ENCODE results near the gene PSME3IP1. TPM values are rescaled to one million over a fixed set of nuclear protein-coding genes. Genes with fewer than 3 reads are reported as not detected.
"Not testable (repeated sequence)": the region's sequence is repeated elsewhere in the genome, so short reads cannot be mapped to it uniquely, and the experiment has no call there.

PSME3IP1 gene
- total RNA-seq, 1 donor from 2014 or later: 105 TPM

DNA sequence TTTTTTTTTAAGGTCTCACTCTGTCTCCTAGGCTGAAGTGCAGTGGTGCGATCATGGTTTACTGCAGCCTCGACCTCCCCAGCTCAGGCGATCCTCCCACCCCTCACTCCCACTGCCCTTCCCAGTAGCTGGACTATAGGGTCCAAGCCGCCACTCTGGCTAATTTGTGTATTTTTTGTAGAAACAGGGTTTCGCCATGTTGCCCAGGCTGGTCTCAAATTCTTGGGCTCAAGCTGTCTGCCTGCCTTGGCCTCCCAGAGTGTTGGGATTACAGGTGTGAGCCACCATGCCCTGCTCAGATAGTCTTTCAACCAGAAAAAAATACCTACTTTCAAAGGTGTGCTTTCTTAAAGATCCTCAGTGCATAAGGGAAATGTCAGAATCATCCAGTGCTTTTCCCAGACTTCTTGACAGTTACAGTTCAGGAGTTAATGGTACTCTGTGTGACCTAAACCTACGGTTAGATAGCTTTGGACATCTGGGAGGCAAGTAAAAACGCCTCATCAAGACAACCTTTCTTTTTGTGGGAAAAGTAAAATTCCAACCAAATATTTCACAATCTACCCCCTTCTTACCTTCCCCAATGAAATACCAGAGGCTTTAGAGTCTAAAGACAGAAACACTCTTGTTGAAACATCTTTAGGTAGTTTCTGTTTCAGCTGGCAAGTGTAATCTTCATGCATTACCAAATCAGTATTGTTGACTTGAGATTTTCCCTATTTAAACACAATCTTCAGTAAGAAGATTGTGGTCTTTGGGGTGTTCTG, 7.1 kb upstream of the PSME3IP1 start:
- H3K27me3 Mint-ChIP-seq (ENCODE audit: low read depth): no peaks in the 10 kb centered on the region
- TF ChIP-seq, protein P1, sequence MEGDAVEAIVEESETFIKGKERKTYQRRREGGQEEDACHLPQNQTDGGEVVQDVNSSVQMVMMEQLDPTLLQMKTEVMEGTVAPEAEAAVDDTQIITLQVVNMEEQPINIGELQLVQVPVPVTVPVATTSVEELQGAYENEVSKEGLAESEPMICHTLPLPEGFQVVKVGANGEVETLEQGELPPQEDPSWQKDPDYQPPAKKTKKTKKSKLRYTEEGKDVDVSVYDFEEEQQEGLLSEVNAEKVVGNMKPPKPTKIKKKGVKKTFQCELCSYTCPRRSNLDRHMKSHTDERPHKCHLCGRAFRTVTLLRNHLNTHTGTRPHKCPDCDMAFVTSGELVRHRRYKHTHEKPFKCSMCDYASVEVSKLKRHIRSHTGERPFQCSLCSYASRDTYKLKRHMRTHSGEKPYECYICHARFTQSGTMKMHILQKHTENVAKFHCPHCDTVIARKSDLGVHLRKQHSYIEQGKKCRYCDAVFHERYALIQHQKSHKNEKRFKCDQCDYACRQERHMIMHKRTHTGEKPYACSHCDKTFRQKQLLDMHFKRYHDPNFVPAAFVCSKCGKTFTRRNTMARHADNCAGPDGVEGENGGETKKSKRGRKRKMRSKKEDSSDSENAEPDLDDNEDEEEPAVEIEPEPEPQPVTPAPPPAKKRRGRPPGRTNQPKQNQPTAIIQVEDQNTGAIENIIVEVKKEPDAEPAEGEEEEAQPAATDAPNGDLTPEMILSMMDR (IDR thresholded peaks at IDR 0.05; ENCODE audit: unreplicated experiment): no peak
- no peaks in the 10 kb centered on the region for H3K36me3 Mint-ChIP-seq
- no peak overlapping the region for H3K27ac Mint-ChIP-seq
- H3K4me3 Mint-ChIP-seq: no peak overlapping the region
- no peak for DNase-seq (ENCODE audit: low spot score in 2 of 2, unreplicated experiment in 2 of 2)
- no peaks in the 10 kb centered on the region for H3K9me3 Mint-ChIP-seq
- H3K4me1 Mint-ChIP-seq: peaks cover 37% of the 10 kb centered on the region

DNA sequence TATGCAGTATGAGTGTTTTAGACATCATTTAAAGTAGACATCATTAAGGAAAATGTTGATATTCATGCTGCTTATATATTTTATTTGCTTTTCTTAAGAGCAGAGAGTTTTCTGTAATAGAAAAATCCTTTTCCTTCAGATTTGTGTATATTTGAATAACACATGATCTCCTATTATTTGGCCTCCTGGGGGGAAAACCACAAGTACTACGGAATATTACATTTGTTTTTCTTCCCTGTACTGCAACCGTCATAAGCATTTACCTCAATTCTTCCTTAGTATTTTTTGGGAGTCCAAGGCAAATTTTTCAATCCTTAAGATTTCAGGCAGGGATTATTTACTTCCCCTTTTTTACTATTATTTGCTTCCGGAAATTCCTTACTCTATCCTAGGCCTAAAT, 6.3 kb upstream of the PSME3IP1 start:
- H3K4me3 Mint-ChIP-seq: no peak overlapping the region
- no peaks in the 10 kb centered on the region for H3K36me3 Mint-ChIP-seq
- no peak overlapping the region for H3K27ac Mint-ChIP-seq
- no peaks in the 10 kb centered on the region for H3K27me3 Mint-ChIP-seq (ENCODE audit: low read depth)
- TF ChIP-seq, protein P1 (IDR thresholded peaks at IDR 0.05; ENCODE audit: unreplicated experiment): no peak
- no peak for DNase-seq (ENCODE audit: low spot score in 2 of 2, unreplicated experiment in 2 of 2)
- no peaks in the 10 kb centered on the region for H3K9me3 Mint-ChIP-seq
- peaks cover 44% of the 10 kb centered on the region for H3K4me1 Mint-ChIP-seq

DNA sequence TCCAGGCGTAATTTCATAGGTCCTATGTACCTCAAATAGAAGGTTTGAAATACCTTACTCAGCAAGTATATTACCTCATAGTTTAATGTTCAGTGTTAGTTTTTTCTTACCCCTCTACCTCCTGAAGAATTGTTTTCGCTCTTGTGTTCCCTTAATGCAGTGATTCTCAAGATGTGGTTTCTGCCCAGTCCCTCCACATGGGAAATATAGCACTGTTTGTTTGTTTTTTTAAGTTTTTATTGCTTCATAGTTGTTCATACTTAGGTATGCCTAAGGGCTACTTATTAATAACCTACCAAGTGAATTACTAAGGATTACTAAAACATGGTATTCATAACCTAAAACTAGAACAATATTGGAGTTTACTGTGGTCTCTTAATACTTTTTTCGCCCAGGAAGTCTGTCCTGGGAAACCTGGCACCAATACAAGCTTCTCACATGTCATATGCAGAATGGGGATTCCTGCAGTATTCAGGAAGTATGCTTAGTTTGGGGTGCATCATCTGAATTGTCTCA, 5.3 kb upstream of the PSME3IP1 start:
- Mint-ChIP-seq H3K4me1 (peaks cover 34% of the 10 kb centered on the region), H3K4me3 (no peak overlapping the region), H3K27ac (peak overlapping the region; percentile 45), H3K9me3 (no peaks in the 10 kb centered on the region), H3K27me3 (ENCODE audit: low read depth) (no peaks in the 10 kb centered on the region), H3K36me3 (no peaks in the 10 kb centered on the region)
- TF ChIP-seq, protein P1 (IDR thresholded peaks at IDR 0.05; ENCODE audit: unreplicated experiment): no peak
- DNase-seq (ENCODE audit: low spot score in 2 of 2, unreplicated experiment in 2 of 2): no peak

DNA sequence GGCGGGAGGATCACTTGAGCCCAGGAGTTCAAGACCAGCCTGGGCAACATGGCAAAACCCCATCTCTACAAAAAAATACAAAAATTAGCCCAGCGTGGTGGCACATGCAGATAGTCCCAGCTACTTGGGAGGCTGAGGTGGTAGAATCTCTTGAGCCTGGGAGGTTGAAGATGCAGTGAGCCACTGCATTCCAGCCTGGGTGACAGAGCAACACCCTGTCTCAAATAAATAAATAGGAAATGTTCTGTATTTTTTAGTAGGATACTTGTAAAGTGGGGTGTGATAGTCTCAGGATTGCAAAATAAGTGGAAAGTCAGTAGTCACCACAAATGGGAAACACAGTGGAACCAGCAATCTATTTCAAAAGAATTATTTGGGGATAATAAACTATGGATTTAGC, 4.3 kb upstream of the PSME3IP1 start:
- no peak for DNase-seq (ENCODE audit: low spot score in 2 of 2, unreplicated experiment in 2 of 2)
- TF ChIP-seq, protein P1 (IDR thresholded peaks at IDR 0.05; ENCODE audit: unreplicated experiment): no peak
- Mint-ChIP-seq H3K4me1 (peaks cover 36% of the 10 kb centered on the region), H3K4me3 (no peak overlapping the region), H3K27ac (no peak overlapping the region), H3K27me3 (ENCODE audit: low read depth) (no peaks in the 10 kb centered on the region), H3K36me3 (no peaks in the 10 kb centered on the region), H3K9me3 (no peaks in the 10 kb centered on the region)

DNA sequence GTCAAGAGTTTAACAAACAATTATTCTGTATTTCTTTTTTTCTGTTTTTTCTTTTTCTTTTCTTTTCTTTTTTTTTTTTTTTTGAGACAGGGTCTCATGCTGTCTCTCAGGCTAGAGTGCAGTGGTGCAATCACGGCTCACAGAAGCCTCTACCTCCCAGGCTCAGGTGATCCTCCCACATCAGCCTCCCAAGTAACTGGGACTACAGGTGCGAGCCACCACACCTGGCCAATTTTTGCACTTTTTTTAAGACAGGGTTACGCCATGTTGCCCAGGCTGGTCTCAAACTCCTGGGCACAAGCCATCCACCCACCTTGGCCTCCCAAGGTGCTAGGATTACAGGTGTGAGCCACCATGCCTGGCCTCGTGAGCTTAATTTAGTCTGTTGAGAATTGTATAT, 3.7 kb upstream of the PSME3IP1 start:
- not testable (repeated sequence) for H3K9me3 Mint-ChIP-seq; H3K36me3 Mint-ChIP-seq; H3K27me3 Mint-ChIP-seq (ENCODE audit: low read depth)

DNA sequence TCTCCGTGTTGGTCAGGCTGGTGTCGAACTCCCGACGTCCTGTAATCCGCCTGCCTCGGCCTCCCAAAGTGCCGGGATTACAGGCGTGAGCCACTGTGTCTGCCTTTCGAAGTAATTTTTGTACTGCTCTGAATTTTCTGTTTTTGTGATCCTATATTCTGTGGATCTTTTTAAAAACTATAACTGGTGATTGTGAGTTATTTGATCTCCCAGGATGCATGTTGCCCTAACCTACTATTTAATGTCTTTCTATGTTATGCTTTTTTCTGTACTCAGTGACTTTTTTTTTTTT, 2.8 kb upstream of the PSME3IP1 start:
- peaks cover 40% of the 10 kb centered on the region for H3K4me1 Mint-ChIP-seq

More for the DNA sequence above, 3.7 kb upstream of the PSME3IP1 start:
- not testable (repeated sequence) for H3K27ac Mint-ChIP-seq; DNase-seq (ENCODE audit: low spot score in 2 of 2, unreplicated experiment in 2 of 2); H3K4me3 Mint-ChIP-seq
- H3K4me1 Mint-ChIP-seq: peaks cover 39% of the 10 kb centered on the region

DNA sequence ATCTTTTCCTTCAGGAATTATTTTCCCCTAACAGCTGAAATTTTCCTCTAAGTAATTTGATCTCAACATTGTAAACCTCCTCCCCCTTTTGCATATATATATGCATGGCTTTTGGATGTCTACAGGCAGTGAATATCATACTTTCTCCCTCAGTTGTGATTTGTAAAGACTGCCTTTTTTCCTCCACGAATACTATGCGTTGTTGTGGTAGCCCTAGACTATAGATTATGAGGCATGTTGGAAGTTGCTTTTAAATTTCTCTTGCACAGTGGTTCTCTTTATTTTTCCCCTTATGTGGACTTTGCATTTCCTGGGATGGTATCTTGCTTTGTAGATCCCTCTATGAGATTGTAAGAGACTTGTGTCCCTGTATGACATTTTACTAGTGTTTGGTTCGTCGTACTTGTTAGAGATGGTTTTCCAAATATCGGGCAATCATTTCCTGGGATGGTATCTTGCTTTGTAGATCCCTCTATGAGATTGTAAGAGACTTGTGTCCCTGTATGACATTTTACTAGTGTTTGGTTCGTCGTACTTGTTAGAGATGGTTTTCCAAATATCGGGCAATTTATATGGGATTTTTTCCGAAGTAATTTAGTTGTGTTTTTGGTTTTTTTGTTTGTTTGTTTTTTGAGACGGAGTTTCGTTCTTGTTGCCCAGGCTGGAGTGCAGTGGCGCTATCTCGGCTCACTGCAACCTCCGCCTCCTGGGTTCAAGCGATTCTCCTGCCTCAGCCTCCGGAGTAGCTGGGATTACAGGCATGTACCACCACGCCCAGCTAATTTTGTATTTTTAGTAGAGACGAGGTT, 2.3 kb upstream of the PSME3IP1 start:
- H3K9me3 Mint-ChIP-seq; H3K36me3 Mint-ChIP-seq; H3K27me3 Mint-ChIP-seq (ENCODE audit: low read depth); DNase-seq (ENCODE audit: low spot score in 2 of 2, unreplicated experiment in 2 of 2): not testable (repeated sequence)
- Mint-ChIP-seq H3K4me3 (peak overlapping the region; percentile 95), H3K4me1 (peaks cover 38% of the 10 kb centered on the region), H3K27ac (peak overlapping the region; percentile 97)

More for the DNA sequence above, 2.8 kb upstream of the PSME3IP1 start:
- Mint-ChIP-seq H3K27me3 (ENCODE audit: low read depth) (no peaks in the 10 kb centered on the region), H3K27ac (peak overlapping the region; percentile 58), H3K36me3 (peaks cover 3% of the 10 kb centered on the region), H3K4me3 (peak overlapping the region; percentile 31), H3K9me3 (peaks cover 4% of the 10 kb centered on the region)
- no peak for DNase-seq (ENCODE audit: low spot score in 2 of 2, unreplicated experiment in 2 of 2)
- TF ChIP-seq, protein P1 (IDR thresholded peaks at IDR 0.05; ENCODE audit: unreplicated experiment): no peak

Measured in mesothelial cell of epicardium (in vitro differentiated cells).